ENCODE data around the gene LEMD1. TPM values are rescaled to one million over a fixed set of nuclear protein-coding genes. Genes with fewer than 3 reads are reported as not detected.

LEMD1 gene
- total RNA-seq, 1 donor from 2014 or later: not detected

- no peaks in the 10 kb centered on the region for H3K9me3 ChIP-seq
- H3K27ac ChIP-seq: no peak overlapping the region
- no peaks in the 10 kb centered on the region for H3K27me3 ChIP-seq
- no peaks in the 10 kb centered on the region for H3K4me1 ChIP-seq
- intact Hi-C loops (cut with DNase I): no loop called here
- H3K36me3 ChIP-seq: no peaks in the 10 kb centered on the region
- no peak for DNase-seq (ENCODE audit: extremely low spot score in 2 of 2)
- TF ChIP-seq POLR2A (IDR thresholded peaks at IDR 0.05): no peak
- TF ChIP-seq POLR2AphosphoS5 (IDR thresholded peaks at IDR 0.05; ENCODE audit: insufficient read depth in 1 of 2, low read depth in 1 of 2): no peak
- TF ChIP-seq CTCF (IDR thresholded peaks at IDR 0.05): no peak
- H3K4me3 ChIP-seq: no peak overlapping the region
Observed at GRCh38 chr1:205398586-205398985, 23.3 kb downstream of the LEMD1 start.

GRCh38 chr1:205396967-205397616, 24.8 kb downstream of the LEMD1 start:
- no peaks in the 10 kb centered on the region for H3K9me3 ChIP-seq
- no peak overlapping the region for H3K27ac ChIP-seq
- TF ChIP-seq POLR2A (IDR thresholded peaks at IDR 0.05) (no peak), POLR2AphosphoS5 (IDR thresholded peaks at IDR 0.05; ENCODE audit: insufficient read depth in 1 of 2, low read depth in 1 of 2) (no peak), CTCF (IDR thresholded peaks at IDR 0.05) (peak in 2 of 3 experiments; percentile 37 to 44)
- H3K4me1 ChIP-seq: no peaks in the 10 kb centered on the region
- no peaks in the 10 kb centered on the region for H3K36me3 ChIP-seq
- intact Hi-C loops (cut with DNase I): no loop called here
- H3K4me3 ChIP-seq: no peak overlapping the region
- H3K27me3 ChIP-seq: no peaks in the 10 kb centered on the region
- DNase-seq (ENCODE audit: extremely low spot score in 2 of 2): no peak

DNA sequence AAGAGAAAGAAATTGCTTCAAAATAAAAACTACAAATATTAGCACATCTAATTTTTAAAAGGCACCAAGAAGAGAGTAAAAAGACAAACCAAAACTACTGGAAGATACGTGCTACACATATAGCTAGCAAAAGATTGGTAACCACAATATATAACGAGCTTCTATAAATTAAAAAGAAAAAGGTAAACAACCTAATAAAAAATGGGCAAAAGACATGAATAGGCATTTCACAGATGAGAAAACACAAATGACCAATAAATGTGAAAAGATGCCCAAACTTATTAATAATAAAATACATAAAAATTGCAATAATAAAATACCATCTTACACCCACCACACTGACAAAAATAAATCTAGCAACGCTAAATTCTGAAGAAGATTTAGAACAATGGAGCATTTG, 26.2 kb downstream of the LEMD1 start:
- intact Hi-C loops (cut with DNase I): no loop called here
- TF ChIP-seq POLR2A (IDR thresholded peaks at IDR 0.05) (no peak), CTCF (IDR thresholded peaks at IDR 0.05) (no peak), POLR2AphosphoS5 (IDR thresholded peaks at IDR 0.05; ENCODE audit: insufficient read depth in 1 of 2, low read depth in 1 of 2) (no peak)
- H3K4me3 ChIP-seq: no peak overlapping the region
- no peak for DNase-seq (ENCODE audit: extremely low spot score in 2 of 2)
- H3K9me3 ChIP-seq: no peaks in the 10 kb centered on the region
- H3K27ac ChIP-seq: no peak overlapping the region
- H3K27me3 ChIP-seq: no peaks in the 10 kb centered on the region
- H3K36me3 ChIP-seq: no peaks in the 10 kb centered on the region
- no peaks in the 10 kb centered on the region for H3K4me1 ChIP-seq

GRCh38 chr1:205392650-205393049, 29.2 kb downstream of the LEMD1 start:
- intact Hi-C loops (cut with DNase I): no loop called here
- TF ChIP-seq POLR2AphosphoS5 (IDR thresholded peaks at IDR 0.05; ENCODE audit: insufficient read depth in 1 of 2, low read depth in 1 of 2): no peak
- TF ChIP-seq POLR2A (IDR thresholded peaks at IDR 0.05): no peak
- no peak for TF ChIP-seq CTCF (IDR thresholded peaks at IDR 0.05)
- H3K27me3 ChIP-seq: no peaks in the 10 kb centered on the region
- no peak for DNase-seq (ENCODE audit: extremely low spot score in 2 of 2)
- no peak overlapping the region for H3K27ac ChIP-seq
- H3K36me3 ChIP-seq: no peaks in the 10 kb centered on the region
- H3K4me3 ChIP-seq: no peak overlapping the region
- no peaks in the 10 kb centered on the region for H3K4me1 ChIP-seq
- no peaks in the 10 kb centered on the region for H3K9me3 ChIP-seq

GRCh38 chr1:205391386-205391785, 30.5 kb downstream of the LEMD1 start:
- Histone ChIP-seq H3K36me3 (no peaks in the 10 kb centered on the region), H3K4me3 (no peak overlapping the region), H3K4me1 (no peaks in the 10 kb centered on the region), H3K9me3 (no peaks in the 10 kb centered on the region), H3K27ac (no peak overlapping the region), H3K27me3 (no peaks in the 10 kb centered on the region)
- DNase-seq (ENCODE audit: extremely low spot score in 2 of 2): no peak
- TF ChIP-seq CTCF (IDR thresholded peaks at IDR 0.05): no peak
- TF ChIP-seq POLR2AphosphoS5 (IDR thresholded peaks at IDR 0.05; ENCODE audit: insufficient read depth in 1 of 2, low read depth in 1 of 2): no peak
- no peak for TF ChIP-seq POLR2A (IDR thresholded peaks at IDR 0.05)
- intact Hi-C loops (cut with DNase I): no loop called here

Data from vagina (tissue), 2 donors.